Bronchial epithelial cell (primary cell): Measurements from ENCODE around the gene SP140L. TPM values are rescaled to one million over a fixed set of nuclear protein-coding genes. Genes with fewer than 3 reads are reported as not detected.
A peak's percentile ranks its signal among the peaks of the same experiment; 100 is the strongest.
"Not testable (repeated sequence)": the region's sequence is repeated elsewhere in the genome, so short reads cannot be mapped to it uniquely, and the experiment has no call there.

Experiments used
- DNase-seq: peaks from one replicate; pipeline ENCODE4 v3.0.0-alpha.2; 2010; ENCODE audit warnings: low read depth
- FAIRE-seq: peaks from 2 replicates; lab custom pipeline; 2011; peaks lifted over from hg19 to GRCh38; lab: Jason Lieb, UNC
- H3K27me3 ChIP-seq: 2 replicates; pipeline ENCODE4 v1.5.1; 2011; ENCODE audit warnings: low read length; ENCODE audit not compliant: control insufficient read depth, insufficient read depth
- H3K36me3 ChIP-seq: 2 replicates; pipeline ENCODE4 v1.5.1; 2011; ENCODE audit warnings: low read length; ENCODE audit not compliant: control insufficient read depth, insufficient read depth
- H3K4me3 ChIP-seq: 2 replicates; pipeline ENCODE4 v1.5.1; 2011; ENCODE audit warnings: mild to moderate bottlenecking, low read depth, low read length, control low read depth
- total RNA-seq: library from RNA; depleted of rRNA; stranded (reverse); fragments of >200 nt; gene quantifications from 2 replicates; pipeline ENCODE4 v1.2.1, GENCODE V29; 2014
- TF ChIP-seq, protein P1 (sequence below): IDR thresholded peaks from 2 replicates; pipeline ENCODE4 v1.5.1; 2011; ENCODE audit warnings: mild to moderate bottlenecking, moderate library complexity, low read length, control low read depth, inconsistent platforms; ENCODE audit not compliant: insufficient read depth, severe bottlenecking

Gene SP140L
- total RNA-seq, result 1.6 and 3.6 TPM in 2 replicates

DNA sequence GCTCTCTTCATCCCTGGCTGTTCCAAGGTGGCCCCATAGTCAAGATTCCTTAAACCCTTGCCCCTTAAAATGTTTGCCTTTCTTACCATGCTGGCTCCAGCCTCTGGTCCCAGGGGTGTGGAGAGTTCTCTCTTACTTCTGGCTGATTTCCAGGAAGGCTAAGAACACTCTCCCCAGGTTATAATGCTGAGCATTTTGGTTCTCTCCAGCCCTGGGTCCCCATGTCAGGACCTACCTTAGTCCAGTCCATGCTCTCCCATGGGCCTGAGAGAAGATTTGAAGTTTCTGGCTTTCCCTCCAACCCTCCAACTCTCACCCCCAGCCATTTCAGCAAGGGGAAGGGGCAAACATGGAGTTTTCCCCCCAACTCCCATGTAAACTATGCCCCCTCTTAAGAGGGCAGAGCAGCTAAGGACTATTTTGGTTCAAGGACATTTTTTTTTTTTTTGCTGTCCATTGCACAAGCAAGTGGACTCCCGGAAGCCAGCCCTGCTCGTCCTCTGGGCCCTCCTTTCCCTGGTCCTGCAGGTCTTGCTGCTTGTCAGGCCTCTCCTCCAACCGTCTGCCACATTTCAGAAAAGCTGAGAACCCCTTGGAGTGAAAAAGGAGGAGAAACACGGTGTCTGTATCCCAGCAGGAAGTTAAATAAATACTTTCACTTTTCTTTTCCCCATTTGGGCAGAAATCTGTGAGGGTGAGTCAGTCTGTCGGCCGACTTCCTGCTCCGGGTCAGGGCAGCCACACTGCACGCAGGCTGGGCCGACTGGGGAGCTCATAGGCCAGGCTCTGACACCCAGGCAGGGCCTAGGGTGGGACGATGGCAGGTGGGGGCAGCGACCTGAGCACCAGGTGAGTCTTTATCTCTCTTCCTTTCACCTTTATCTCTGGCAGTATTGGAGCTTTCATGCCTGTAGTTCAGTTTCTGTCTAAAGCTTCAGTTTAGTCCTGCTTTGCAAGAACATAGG is at the start of gene SP140L:
TSS of gene SP140L (plus strand) at position 741 of the 965 bp plus-strand sequence. CDS start at position 818, 77 bp downstream.
- no peaks in the 10 kb centered on the region for H3K27me3 ChIP-seq
- TF ChIP-seq, protein P1, sequence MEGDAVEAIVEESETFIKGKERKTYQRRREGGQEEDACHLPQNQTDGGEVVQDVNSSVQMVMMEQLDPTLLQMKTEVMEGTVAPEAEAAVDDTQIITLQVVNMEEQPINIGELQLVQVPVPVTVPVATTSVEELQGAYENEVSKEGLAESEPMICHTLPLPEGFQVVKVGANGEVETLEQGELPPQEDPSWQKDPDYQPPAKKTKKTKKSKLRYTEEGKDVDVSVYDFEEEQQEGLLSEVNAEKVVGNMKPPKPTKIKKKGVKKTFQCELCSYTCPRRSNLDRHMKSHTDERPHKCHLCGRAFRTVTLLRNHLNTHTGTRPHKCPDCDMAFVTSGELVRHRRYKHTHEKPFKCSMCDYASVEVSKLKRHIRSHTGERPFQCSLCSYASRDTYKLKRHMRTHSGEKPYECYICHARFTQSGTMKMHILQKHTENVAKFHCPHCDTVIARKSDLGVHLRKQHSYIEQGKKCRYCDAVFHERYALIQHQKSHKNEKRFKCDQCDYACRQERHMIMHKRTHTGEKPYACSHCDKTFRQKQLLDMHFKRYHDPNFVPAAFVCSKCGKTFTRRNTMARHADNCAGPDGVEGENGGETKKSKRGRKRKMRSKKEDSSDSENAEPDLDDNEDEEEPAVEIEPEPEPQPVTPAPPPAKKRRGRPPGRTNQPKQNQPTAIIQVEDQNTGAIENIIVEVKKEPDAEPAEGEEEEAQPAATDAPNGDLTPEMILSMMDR, result no peak
- peak; percentile 69 for DNase-seq
- peak within 1 kb of the TSS; percentile 36 for H3K4me3 ChIP-seq
- H3K36me3 ChIP-seq, result no peaks in the 10 kb centered on the region
- FAIRE-seq, result peak; percentile 80

GRCh38 chr2:230282936-230283335 is 44.1 kb upstream of the SP140L start:
- no peaks in the 10 kb centered on the region for H3K27me3 ChIP-seq
- no peak overlapping the region for H3K4me3 ChIP-seq
- FAIRE-seq (no peak), DNase-seq (no peak)
- TF ChIP-seq, protein P1, result no peak
- no peaks in the 10 kb centered on the region for H3K36me3 ChIP-seq

DNA sequence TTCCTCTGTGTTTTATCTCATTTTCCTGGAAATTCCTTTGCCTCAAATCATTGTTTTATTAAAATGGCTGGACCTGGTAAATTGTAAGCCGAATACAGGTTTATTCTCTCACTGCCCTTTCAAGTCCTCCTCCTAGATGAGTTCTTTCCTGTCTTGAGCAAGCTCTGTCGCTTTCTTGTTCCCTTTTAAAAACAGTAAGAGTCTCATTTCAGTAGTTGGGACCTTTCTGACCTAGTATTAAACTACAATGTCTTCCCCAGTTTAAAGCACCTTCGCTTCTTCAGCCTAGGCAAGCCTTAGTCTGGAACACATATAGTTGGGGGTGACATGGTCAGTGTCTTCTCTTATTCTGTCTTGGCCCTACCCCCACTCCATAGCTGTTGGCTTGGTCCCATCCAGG is 40.9 kb upstream of the SP140L start:
- DNase-seq (no peak), FAIRE-seq (peak; percentile 77)
- Histone ChIP-seq H3K36me3 (no peaks in the 10 kb centered on the region), H3K27me3 (no peaks in the 10 kb centered on the region), H3K4me3 (no peak overlapping the region)
- TF ChIP-seq, protein P1, result no peak

GRCh38 chr2:230289311-230289710 is 37.7 kb upstream of the SP140L start:
- H3K36me3 ChIP-seq, FAIRE-seq, H3K27me3 ChIP-seq, H3K4me3 ChIP-seq: not testable (repeated sequence)
- peak; percentile 8 for DNase-seq

DNA sequence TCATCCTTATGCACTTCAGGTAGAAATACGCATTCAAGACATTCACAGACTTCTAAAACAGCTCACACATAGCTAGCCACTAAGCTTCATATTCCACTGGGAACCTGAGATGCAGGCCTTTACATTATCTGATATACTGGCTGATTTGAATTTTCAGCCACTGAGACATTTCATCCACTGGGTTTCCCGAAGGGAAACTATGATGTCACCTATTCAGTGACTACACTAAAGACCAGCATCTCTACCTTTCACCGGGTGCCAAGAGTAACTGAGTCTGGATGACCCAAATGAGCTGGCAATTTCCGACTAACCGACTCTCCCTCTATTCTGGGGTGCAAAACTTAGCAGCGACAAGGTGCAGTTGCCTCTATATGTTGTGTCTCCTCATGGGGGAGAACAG is 31.8 kb upstream of the SP140L start:
- FAIRE-seq (no peak), DNase-seq (no peak)
- Histone ChIP-seq H3K36me3 (no peaks in the 10 kb centered on the region), H3K27me3 (no peaks in the 10 kb centered on the region), H3K4me3 (no peak overlapping the region)
- TF ChIP-seq, protein P1, result no peak

- Histone ChIP-seq H3K27me3 (no peaks in the 10 kb centered on the region), H3K4me3 (no peak overlapping the region), H3K36me3 (no peaks in the 10 kb centered on the region)
- TF ChIP-seq, protein P1, result no peak
- DNase-seq (no peak), FAIRE-seq (no peak)
These were observed 30.1 kb upstream of the SP140L start for GRCh38 chr2:230296917-230297316.
